ENCODE measurements around the gene EEFSEC. TPM values are rescaled to one million over a fixed set of nuclear protein-coding genes. Genes with fewer than 3 reads are reported as not detected.

The EEFSEC gene
- total and polyA plus RNA-seq, 2 experiments from 2014 or later: 10.1 to 16.2 TPM

- peaks cover 6% of the 10 kb centered on the region; the same call in 1 of the 3 replicates for H3K4me1 Mint-ChIP-seq
- Histone ChIP-seq H4K20me1 (replicated peaks; ENCODE audit: insufficient read depth) (no peaks in the 10 kb centered on the region), H3K36me3 (ENCODE audit: insufficient read depth) (no peaks in the 10 kb centered on the region), H3F3A (replicated peaks; ENCODE audit: low read depth) (no peaks in the 10 kb centered on the region), H3K4me2 (no peak overlapping the region), H2AFZ (no peak overlapping the region), H3K27me3 (ENCODE audit: insufficient read depth) (no peaks in the 10 kb centered on the region), H3K4me3 (no peak overlapping the region), H3K79me2 (replicated peaks; ENCODE audit: insufficient read depth) (no peaks in the 10 kb centered on the region), H3K4me1 (ENCODE audit: insufficient read depth) (no peaks in the 10 kb centered on the region), H3K27ac (ENCODE audit: low read depth) (no peak overlapping the region), H3K9me2 (ENCODE audit: insufficient read depth) (0 out of 2 replicates have a peak, but pooled peaks cover 5% of the 10 kb centered on the region)
- ATAC-seq (no peak), DNase-seq (ENCODE audit: low spot score) (no peak)
- H3K4me3 Mint-ChIP-seq: no peak overlapping the region
- H3K27me3 Mint-ChIP-seq (ENCODE audit: insufficient read depth, low read depth, poor library complexity): peaks cover 15% of the 10 kb centered on the region
- H3K9me3 Mint-ChIP-seq: peaks cover 4% of the 10 kb centered on the region
- TF ChIP-seq CREB1 (CRISPR knock-in tag; IDR thresholded peaks at IDR 0.05; ENCODE audit: low read depth) (no peak), STAT1 (IDR thresholded peaks at IDR 0.05; ENCODE audit: unreplicated experiment) (no peak), POLR2AphosphoS5 (IDR thresholded peaks at IDR 0.05; ENCODE audit: low read depth) (no peak), NANOG (IDR thresholded peaks at IDR 0.05; ENCODE audit: borderline replicate concordance) (no peak), ZNF331 (CRISPR knock-in tag; IDR thresholded peaks at IDR 0.05; ENCODE audit: low read depth) (no peak), EZH2 (IDR thresholded peaks at IDR 0.05; ENCODE audit: low read depth, unreplicated experiment) (no peak), EZH2phosphoT487 (IDR thresholded peaks at IDR 0.05; ENCODE audit: unreplicated experiment) (no peak), ZNF114 (CRISPR knock-in tag; IDR thresholded peaks at IDR 0.05) (no peak), CTCF (conservative IDR thresholded peaks at IDR 0.05; ENCODE audit: low read depth in 2 of 2) (no peak), JUNB (IDR thresholded peaks at IDR 0.05; ENCODE audit: unreplicated experiment) (no peak)
- TF ChIP-seq, protein P1, sequence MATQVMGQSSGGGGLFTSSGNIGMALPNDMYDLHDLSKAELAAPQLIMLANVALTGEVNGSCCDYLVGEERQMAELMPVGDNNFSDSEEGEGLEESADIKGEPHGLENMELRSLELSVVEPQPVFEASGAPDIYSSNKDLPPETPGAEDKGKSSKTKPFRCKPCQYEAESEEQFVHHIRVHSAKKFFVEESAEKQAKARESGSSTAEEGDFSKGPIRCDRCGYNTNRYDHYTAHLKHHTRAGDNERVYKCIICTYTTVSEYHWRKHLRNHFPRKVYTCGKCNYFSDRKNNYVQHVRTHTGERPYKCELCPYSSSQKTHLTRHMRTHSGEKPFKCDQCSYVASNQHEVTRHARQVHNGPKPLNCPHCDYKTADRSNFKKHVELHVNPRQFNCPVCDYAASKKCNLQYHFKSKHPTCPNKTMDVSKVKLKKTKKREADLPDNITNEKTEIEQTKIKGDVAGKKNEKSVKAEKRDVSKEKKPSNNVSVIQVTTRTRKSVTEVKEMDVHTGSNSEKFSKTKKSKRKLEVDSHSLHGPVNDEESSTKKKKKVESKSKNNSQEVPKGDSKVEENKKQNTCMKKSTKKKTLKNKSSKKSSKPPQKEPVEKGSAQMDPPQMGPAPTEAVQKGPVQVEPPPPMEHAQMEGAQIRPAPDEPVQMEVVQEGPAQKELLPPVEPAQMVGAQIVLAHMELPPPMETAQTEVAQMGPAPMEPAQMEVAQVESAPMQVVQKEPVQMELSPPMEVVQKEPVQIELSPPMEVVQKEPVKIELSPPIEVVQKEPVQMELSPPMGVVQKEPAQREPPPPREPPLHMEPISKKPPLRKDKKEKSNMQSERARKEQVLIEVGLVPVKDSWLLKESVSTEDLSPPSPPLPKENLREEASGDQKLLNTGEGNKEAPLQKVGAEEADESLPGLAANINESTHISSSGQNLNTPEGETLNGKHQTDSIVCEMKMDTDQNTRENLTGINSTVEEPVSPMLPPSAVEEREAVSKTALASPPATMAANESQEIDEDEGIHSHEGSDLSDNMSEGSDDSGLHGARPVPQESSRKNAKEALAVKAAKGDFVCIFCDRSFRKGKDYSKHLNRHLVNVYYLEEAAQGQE (IDR thresholded peaks at IDR 0.05; ENCODE audit: unreplicated experiment): no peak
- TF ChIP-seq, protein P2, sequence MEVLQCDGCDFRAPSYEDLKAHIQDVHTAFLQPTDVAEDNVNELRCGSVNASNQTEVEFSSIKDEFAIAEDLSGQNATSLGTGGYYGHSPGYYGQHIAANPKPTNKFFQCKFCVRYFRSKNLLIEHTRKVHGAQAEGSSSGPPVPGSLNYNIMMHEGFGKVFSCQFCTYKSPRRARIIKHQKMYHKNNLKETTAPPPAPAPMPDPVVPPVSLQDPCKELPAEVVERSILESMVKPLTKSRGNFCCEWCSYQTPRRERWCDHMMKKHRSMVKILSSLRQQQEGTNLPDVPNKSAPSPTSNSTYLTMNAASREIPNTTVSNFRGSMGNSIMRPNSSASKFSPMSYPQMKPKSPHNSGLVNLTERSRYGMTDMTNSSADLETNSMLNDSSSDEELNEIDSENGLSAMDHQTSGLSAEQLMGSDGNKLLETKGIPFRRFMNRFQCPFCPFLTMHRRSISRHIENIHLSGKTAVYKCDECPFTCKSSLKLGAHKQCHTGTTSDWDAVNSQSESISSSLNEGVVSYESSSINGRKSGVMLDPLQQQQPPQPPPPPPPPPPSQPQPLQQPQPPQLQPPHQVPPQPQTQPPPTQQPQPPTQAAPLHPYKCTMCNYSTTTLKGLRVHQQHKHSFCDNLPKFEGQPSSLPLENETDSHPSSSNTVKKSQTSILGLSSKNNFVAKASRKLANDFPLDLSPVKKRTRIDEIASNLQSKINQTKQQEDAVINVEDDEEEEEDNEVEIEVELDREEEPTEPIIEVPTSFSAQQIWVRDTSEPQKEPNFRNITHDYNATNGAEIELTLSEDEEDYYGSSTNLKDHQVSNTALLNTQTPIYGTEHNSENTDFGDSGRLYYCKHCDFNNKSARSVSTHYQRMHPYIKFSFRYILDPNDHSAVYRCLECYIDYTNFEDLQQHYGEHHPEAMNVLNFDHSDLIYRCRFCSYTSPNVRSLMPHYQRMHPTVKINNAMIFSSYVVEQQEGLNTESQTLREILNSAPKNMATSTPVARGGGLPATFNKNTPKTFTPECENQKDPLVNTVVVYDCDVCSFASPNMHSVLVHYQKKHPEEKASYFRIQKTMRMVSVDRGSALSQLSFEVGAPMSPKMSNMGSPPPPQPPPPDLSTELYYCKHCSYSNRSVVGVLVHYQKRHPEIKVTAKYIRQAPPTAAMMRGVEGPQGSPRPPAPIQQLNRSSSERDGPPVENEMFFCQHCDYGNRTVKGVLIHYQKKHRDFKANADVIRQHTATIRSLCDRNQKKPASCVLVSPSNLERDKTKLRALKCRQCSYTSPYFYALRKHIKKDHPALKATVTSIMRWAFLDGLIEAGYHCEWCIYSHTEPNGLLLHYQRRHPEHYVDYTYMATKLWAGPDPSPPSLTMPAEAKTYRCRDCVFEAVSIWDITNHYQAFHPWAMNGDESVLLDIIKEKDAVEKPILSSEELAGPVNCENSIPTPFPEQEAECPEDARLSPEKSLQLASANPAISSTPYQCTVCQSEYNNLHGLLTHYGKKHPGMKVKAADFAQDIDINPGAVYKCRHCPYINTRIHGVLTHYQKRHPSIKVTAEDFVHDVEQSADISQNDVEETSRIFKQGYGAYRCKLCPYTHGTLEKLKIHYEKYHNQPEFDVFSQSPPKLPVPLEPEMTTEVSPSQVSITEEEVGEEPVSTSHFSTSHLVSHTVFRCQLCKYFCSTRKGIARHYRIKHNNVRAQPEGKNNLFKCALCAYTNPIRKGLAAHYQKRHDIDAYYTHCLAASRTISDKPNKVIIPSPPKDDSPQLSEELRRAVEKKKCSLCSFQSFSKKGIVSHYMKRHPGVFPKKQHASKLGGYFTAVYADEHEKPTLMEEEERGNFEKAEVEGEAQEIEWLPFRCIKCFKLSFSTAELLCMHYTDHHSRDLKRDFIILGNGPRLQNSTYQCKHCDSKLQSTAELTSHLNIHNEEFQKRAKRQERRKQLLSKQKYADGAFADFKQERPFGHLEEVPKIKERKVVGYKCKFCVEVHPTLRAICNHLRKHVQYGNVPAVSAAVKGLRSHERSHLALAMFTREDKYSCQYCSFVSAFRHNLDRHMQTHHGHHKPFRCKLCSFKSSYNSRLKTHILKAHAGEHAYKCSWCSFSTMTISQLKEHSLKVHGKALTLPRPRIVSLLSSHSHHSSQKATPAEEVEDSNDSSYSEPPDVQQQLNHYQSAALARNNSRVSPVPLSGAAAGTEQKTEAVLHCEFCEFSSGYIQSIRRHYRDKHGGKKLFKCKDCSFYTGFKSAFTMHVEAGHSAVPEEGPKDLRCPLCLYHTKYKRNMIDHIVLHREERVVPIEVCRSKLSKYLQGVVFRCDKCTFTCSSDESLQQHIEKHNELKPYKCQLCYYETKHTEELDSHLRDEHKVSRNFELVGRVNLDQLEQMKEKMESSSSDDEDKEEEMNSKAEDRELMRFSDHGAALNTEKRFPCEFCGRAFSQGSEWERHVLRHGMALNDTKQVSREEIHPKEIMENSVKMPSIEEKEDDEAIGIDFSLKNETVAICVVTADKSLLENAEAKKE (CRISPR knock-in tag; IDR thresholded peaks at IDR 0.05): no peak
- TF ChIP-seq, protein P3, sequence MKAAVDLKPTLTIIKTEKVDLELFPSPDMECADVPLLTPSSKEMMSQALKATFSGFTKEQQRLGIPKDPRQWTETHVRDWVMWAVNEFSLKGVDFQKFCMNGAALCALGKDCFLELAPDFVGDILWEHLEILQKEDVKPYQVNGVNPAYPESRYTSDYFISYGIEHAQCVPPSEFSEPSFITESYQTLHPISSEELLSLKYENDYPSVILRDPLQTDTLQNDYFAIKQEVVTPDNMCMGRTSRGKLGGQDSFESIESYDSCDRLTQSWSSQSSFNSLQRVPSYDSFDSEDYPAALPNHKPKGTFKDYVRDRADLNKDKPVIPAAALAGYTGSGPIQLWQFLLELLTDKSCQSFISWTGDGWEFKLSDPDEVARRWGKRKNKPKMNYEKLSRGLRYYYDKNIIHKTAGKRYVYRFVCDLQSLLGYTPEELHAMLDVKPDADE (IDR thresholded peaks at IDR 0.05): no peak
- H3K27ac Mint-ChIP-seq: no peak overlapping the region
- no peaks in the 10 kb centered on the region; the same call in 2 of the 3 replicates for H3K36me3 Mint-ChIP-seq (ENCODE audit: low read depth)
These were observed 294.3 kb downstream of the EEFSEC start for GRCh38 chr3:128447561-128448013.
